Body of pancreas (tissue), 4 donors: ENCODE data around the gene ZBP1. TPM values are rescaled to one million over a fixed set of nuclear protein-coding genes. Genes with fewer than 3 reads are reported as not detected.
A peak's percentile ranks its signal among the peaks of the same experiment; 100 is the strongest.

ENCODE experiments used
- ATAC-seq: fragments of 150-250 bp; one replicate; pipeline ENCODE4 v1.9.1; 2016
- DNase-seq, 4 donors: peaks; one replicate each; pipeline ENCODE4 v3.0.0-alpha.2; 2019
- H3K27ac ChIP-seq, 4 donors: fragments of 200-600 bp; sonication (generic); 1 replicate in 3 of 4; 2 replicates in 1 of 4; pipeline versions ENCODE4 v1.5.1 to v1.6.1; 2016 to 2019; ENCODE audit warnings: mild to moderate bottlenecking in 1 of 4, mixed read lengths in 1 of 4, moderate library complexity in 1 of 4
- H3K27me3 ChIP-seq, 2 donors: fragments of 200-600 bp; sonication (generic); one replicate each; pipeline ENCODE4 v1.6.0; 2016; ENCODE audit warnings: mild to moderate bottlenecking in 1 of 2
- H3K36me3 ChIP-seq, 2 donors: fragments of 200-600 bp; sonication (generic); replicated peaks in 1 of 2; 2 replicates each; pipeline ENCODE4 v1.5.1; 2016; ENCODE audit warnings: low read depth in 2 of 2; ENCODE audit not compliant: insufficient read depth in 1 of 2
- H3K4me1 ChIP-seq: fragments of 200-600 bp; sonication (generic); one replicate; pipeline ENCODE4 v1.6.0; 2016
- H3K4me3 ChIP-seq, 2 donors: fragments of 200-600 bp; sonication (generic); 1 replicate in 1 of 2; 2 replicates in 1 of 2; pipeline ENCODE4 v1.5.1; 2016 to 2019
- H3K9me3 ChIP-seq, 3 donors: fragments of 200-600 bp; sonication (generic); 1 replicate in 2 of 3; 2 replicates in 1 of 3; pipeline ENCODE4 v1.5.1; 2016
- POLR2A ChIP-seq, 3 donors: fragments of 450-650 bp; IDR thresholded peaks; one replicate each; pipeline ENCODE4 v1.6.1; 2016; ENCODE audit warnings: antibody characterized with exemption in 3 of 3, mild to moderate bottlenecking in 2 of 3
- WGBS, 2 donors: methylation state at CpG; one replicate each; pipeline ENCODE4 v1.1.5; 2017; 5-methylcytosine and 5-hydroxymethylcytosine counted together
- intact Hi-C: fragments of 100-400 bp; cut with DNase I; formaldehyde crosslinking; loops from one replicate; pipeline ENCODE4 v1.15.1; 2023
- total RNA-seq, 2 donors: library from RNA; depleted of rRNA; stranded (reverse); fragments of >200 nt; gene quantifications; one replicate each; pipeline ENCODE4 v1.1.0, GENCODE V29; 2016
- TF ChIP-seq, protein P1 (sequence below), 7 experiments: fragments of 450-650 bp in 4 of 7; fragments of 200-600 bp in 3 of 7; sonication (generic) in 3 of 7; IDR thresholded peaks; one replicate each; pipeline ENCODE4 v1.5.1; 2016 to 2019; ENCODE audit warnings: antibody characterized with exemption in 7 of 7

The ZBP1 gene
- total RNA-seq, 2 donors from 2014 or later: 0.26 TPM; not detected in 1

- intact Hi-C loops: loop anchor here (5.0 kb wide), 2 partner anchors 599 to 614 kb away; no protein-coding TSS in a partner anchor
- Histone ChIP-seq H3K27ac (no peak overlapping the region), H3K36me3 (no peaks in the 10 kb centered on the region), H3K9me3 (no peaks in the 10 kb centered on the region), H3K27me3 (peaks cover 0 to 7% of the 10 kb centered on the region in 2 donors), H3K4me3 (no peak overlapping the region), H3K4me1 (peaks cover 8% of the 10 kb centered on the region)
- TF ChIP-seq, protein P1, sequence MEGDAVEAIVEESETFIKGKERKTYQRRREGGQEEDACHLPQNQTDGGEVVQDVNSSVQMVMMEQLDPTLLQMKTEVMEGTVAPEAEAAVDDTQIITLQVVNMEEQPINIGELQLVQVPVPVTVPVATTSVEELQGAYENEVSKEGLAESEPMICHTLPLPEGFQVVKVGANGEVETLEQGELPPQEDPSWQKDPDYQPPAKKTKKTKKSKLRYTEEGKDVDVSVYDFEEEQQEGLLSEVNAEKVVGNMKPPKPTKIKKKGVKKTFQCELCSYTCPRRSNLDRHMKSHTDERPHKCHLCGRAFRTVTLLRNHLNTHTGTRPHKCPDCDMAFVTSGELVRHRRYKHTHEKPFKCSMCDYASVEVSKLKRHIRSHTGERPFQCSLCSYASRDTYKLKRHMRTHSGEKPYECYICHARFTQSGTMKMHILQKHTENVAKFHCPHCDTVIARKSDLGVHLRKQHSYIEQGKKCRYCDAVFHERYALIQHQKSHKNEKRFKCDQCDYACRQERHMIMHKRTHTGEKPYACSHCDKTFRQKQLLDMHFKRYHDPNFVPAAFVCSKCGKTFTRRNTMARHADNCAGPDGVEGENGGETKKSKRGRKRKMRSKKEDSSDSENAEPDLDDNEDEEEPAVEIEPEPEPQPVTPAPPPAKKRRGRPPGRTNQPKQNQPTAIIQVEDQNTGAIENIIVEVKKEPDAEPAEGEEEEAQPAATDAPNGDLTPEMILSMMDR (IDR thresholded peaks at IDR 0.05): no peak
- TF ChIP-seq POLR2A (IDR thresholded peaks at IDR 0.05): no peak
- no peak for ATAC-seq
- WGBS, 2 donors: 65 to 92% methylated on average over 3 to 5 of the region's 5 CpGs
- DNase-seq: no peak
These were observed 21.7 kb downstream of the ZBP1 start for GRCh38 chr20:57598491-57598890.

DNA sequence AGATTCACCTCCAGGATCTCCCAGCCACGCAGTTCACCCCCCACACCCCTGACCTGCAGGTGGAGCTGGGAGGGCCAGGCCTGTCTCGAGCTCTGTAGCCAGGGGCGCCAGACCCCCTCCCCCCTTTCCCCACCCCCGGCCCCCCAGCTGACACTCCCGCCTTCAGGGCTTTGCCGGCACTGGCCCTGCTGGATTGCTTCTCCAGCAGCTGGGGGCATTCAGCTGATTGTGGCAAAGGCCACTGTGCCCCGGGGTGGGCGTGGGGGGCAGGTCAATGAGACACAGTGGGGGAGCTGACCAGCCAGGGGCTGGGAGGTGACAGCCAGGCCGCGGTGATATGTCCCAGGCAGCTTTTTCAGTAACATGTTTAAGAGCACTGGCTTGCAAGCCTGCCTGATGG is 22.2 kb downstream of the ZBP1 start:
- ATAC-seq: no peak
- TF ChIP-seq POLR2A (IDR thresholded peaks at IDR 0.05): no peak
- TF ChIP-seq, protein P1 (IDR thresholded peaks at IDR 0.05): no peak
- no peak for DNase-seq
- Histone ChIP-seq H3K27ac (no peak overlapping the region), H3K27me3 (peaks cover 0 to 7% of the 10 kb centered on the region in 2 donors), H3K4me1 (peaks cover 8% of the 10 kb centered on the region), H3K9me3 (no peaks in the 10 kb centered on the region), H3K36me3 (no peaks in the 10 kb centered on the region), H3K4me3 (no peak overlapping the region)
- intact Hi-C loops: loop anchor here (5.0 kb wide), 2 partner anchors 599 to 614 kb away; no protein-coding TSS in a partner anchor
- 40 to 56% methylated on average over 1 to 9 of the region's 10 CpGs for WGBS, 2 donors

DNA sequence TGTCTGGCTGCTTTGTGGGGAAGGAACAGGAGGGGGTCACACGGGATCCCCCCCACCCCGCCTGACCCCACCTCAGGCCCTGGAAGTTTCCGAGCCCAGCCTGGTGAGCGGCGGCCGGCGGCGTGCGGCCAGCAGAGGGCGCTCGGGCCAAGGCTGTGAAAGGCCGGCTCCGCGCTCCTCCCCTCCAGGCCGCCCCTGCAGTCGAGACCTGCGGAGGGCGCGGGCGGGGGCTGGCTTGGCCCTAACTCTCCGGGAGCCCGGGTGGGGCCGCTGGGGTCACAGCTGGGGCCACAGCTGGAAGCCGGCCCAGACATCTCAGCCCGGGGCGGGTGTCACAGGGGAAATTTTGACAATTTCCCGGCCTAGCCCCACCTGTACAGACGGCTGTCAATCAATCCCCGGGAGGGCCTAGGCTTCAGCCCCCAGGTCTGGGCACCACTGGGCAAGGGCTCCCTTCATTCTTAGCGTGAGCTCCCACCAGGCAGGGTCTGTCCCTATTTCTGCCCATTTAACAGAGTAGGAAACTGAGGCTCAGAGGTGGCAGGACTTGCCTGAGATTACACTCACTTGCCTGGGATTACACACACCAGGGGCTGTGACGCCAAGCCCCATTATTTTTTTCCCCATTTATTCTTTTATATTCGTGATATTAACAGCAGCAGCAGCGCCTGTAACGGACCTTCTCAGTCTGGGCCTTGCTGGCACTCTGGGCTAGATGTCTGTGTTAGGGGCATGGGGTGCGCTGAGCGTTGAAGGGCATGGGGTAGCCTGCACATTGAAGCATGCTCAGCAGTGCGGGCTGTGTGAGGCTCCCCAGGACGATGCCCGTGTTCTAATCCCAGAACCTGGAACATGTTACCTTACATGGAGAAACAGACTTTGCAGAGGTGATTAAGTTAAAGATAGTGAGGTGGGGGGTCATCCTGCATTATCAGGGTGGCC is 23.0 kb downstream of the ZBP1 start:
- H3K4me3 ChIP-seq: no peak overlapping the region
- intact Hi-C loops: loop anchor here (5.0 kb wide), 2 partner anchors 600 to 615 kb away; no protein-coding TSS in a partner anchor
- peaks cover 0 to 7% of the 10 kb centered on the region in 2 donors for H3K27me3 ChIP-seq
- H3K4me1 ChIP-seq: peaks cover 8% of the 10 kb centered on the region
- DNase-seq (peak; percentile 67 to 81 (median 70)), ATAC-seq (peak; percentile 61)
- no peak overlapping the region for H3K27ac ChIP-seq
- WGBS, 2 donors: 20 to 55% methylated on average over 10 to 25 of the region's 39 CpGs
- no peaks in the 10 kb centered on the region for H3K9me3 ChIP-seq
- H3K36me3 ChIP-seq: no peaks in the 10 kb centered on the region
- no peak for TF ChIP-seq POLR2A (IDR thresholded peaks at IDR 0.05)
- TF ChIP-seq, protein P1 (IDR thresholded peaks at IDR 0.05): peak; percentile 74 to 96 (median 86)

GRCh38 chr20:57596358-57596757 is 23.9 kb downstream of the ZBP1 start:
- no peaks in the 10 kb centered on the region for H3K9me3 ChIP-seq
- no peak overlapping the region for H3K4me3 ChIP-seq
- ATAC-seq: no peak
- intact Hi-C loops: loop anchor here (5.0 kb wide), 2 partner anchors 601 to 616 kb away; no protein-coding TSS in a partner anchor
- TF ChIP-seq, protein P1 (IDR thresholded peaks at IDR 0.05): no peak
- no peak for TF ChIP-seq POLR2A (IDR thresholded peaks at IDR 0.05)
- 39 to 52% methylated on average over 9 to 11 of the region's 11 CpGs for WGBS, 2 donors
- H3K4me1 ChIP-seq: peaks cover 8% of the 10 kb centered on the region
- no peak overlapping the region for H3K27ac ChIP-seq
- DNase-seq: no peak
- peaks cover 0 to 7% of the 10 kb centered on the region in 2 donors for H3K27me3 ChIP-seq
- no peaks in the 10 kb centered on the region for H3K36me3 ChIP-seq
